SK-N-SH (cell line): Measurements from ENCODE around the gene TAB2.

Experiments
- CTCF ChIP-seq: fragments of 200-600 bp; sonication (generic); IDR thresholded peaks from 2 replicates; pipeline ENCODE4 v1.6.1; 2017; ENCODE audit warnings: antibody characterized with exemption, mild to moderate bottlenecking, moderate library complexity
- GABPA ChIP-seq: IDR thresholded peaks from 2 replicates; pipeline ENCODE4 v1.4.0; 2012; ENCODE audit warnings: low read depth, mild to moderate bottlenecking
- NRF1 ChIP-seq: IDR thresholded peaks from 2 replicates; pipeline ENCODE4 v1.6.1; 2012; ENCODE audit warnings: low read depth, mild to moderate bottlenecking, low read length

- no peak for TF ChIP-seq NRF1
- TF ChIP-seq GABPA = no peak
- TF ChIP-seq CTCF = no peak
These were observed 43.0 kb downstream of the TAB2 start for GRCh38 chr6:149360536-149360935.
